GM12878 (cell line): ENCODE results near the gene PPARA.

Experiments used
- CREB1 ChIP-seq: IDR thresholded peaks from 2 replicates; pipeline ENCODE4 v1.6.1; 2012; ENCODE audit warnings: low read depth, mild to moderate bottlenecking, inconsistent platforms
- CTCF ChIP-seq, 3 experiments: IDR thresholded peaks in 2 of 3; conservative IDR thresholded peaks in 1 of 3; 2 replicates each; pipeline ENCODE4 v1.5.1; 2011; ENCODE audit warnings: low read depth in 3 of 3, low read length in 3 of 3, mild to moderate bottlenecking in 3 of 3, control low read depth in 2 of 3, moderate library complexity in 2 of 3, inconsistent platforms in 1 of 3, mixed read lengths in 1 of 3; ENCODE audit not compliant: control insufficient read depth in 2 of 3, insufficient read depth in 1 of 3; ENCODE audit errors: extremely low read depth in 1 of 3
- EP300 ChIP-seq, 2 experiments: fragments of 150-350 bp in 1 of 2; IDR thresholded peaks; 2 replicates each; pipeline ENCODE4 v1.6.1; 2011 to 2012; ENCODE audit warnings: low read depth in 2 of 2, low read length in 2 of 2, borderline replicate concordance in 1 of 2, improper control_type of control experiment in 1 of 2, inconsistent platforms in 1 of 2; ENCODE audit not compliant: control insufficient read depth in 1 of 2
- ETV6 ChIP-seq, 2 experiments: fragments of 450-650 bp in 1 of 2; IDR thresholded peaks in 1 of 2; conservative IDR thresholded peaks in 1 of 2; 2 replicates each; pipeline ENCODE4 v1.6.1; 2014; ENCODE audit warnings: antibody characterized with exemption in 1 of 2, borderline replicate concordance in 1 of 2, low read depth in 1 of 2, mild to moderate bottlenecking in 1 of 2, moderate library complexity in 1 of 2
- NFYA ChIP-seq: IDR thresholded peaks from 2 replicates; pipeline ENCODE4 v1.6.1; 2011; ENCODE audit warnings: low read depth, mild to moderate bottlenecking, low read length, improper control_type of control experiment, borderline replicate concordance
- POLR2AphosphoS5 ChIP-seq: IDR thresholded peaks from 2 replicates; pipeline ENCODE4 v1.6.1; 2011; ENCODE audit warnings: mild to moderate bottlenecking, low read length, inconsistent platforms
- RAD21 ChIP-seq: IDR thresholded peaks from 2 replicates; pipeline ENCODE4 v1.6.1; 2011; ENCODE audit warnings: mild to moderate bottlenecking, low read depth, low read length, moderate library complexity; ENCODE audit not compliant: insufficient read depth
- SP1 ChIP-seq: IDR thresholded peaks from one replicate; pipeline ENCODE4 v1.6.1; 2011; ENCODE audit warnings: low read depth, low read length
- YY1 ChIP-seq: IDR thresholded peaks from 2 replicates; pipeline ENCODE4 v1.6.1; 2011; ENCODE audit warnings: low read depth, mild to moderate bottlenecking, low read length
- ZNF24 ChIP-seq: fragments of 450-650 bp; IDR thresholded peaks from 2 replicates; pipeline ENCODE4 v1.6.1; 2017; ENCODE audit warnings: antibody characterized with exemption, mild to moderate bottlenecking
- ZZZ3 ChIP-seq: IDR thresholded peaks from 2 replicates; pipeline ENCODE4 v1.6.1; 2011; ENCODE audit warnings: low read depth; ENCODE audit not compliant: control insufficient read depth, insufficient read length

- TF ChIP-seq SP1 (no peak), ZNF24 (no peak), CTCF (IDR thresholded peaks at IDR 0.05 in 2 of 3, conservative IDR thresholded peaks at IDR 0.05 in 1 of 3; ENCODE audit: control insufficient read depth in 2 of 3, extremely low read depth in 1 of 3, insufficient read depth in 1 of 3, low read depth in 3 of 3, low read length in 3 of 3) (no peak), YY1 (no peak), ETV6 (conservative IDR thresholded peaks at IDR 0.05 in 1 of 2, IDR thresholded peaks at IDR 0.05 in 1 of 2; ENCODE audit: borderline replicate concordance in 1 of 2, low read depth in 1 of 2) (no peak), POLR2AphosphoS5 (no peak), EP300 (IDR thresholded peaks at IDR 0.05; ENCODE audit: borderline replicate concordance in 1 of 2, control insufficient read depth in 1 of 2, low read depth in 2 of 2, low read length in 2 of 2) (no peak), CREB1 (no peak), NFYA (no peak), RAD21 (no peak), ZZZ3 (no peak)
These were observed 12.1 kb upstream of the PPARA start for GRCh38 chr22:46138058-46138797.
